NCI-H1048 (cell line): ENCODE results near the gene SLC7A14.
A peak's percentile ranks its signal among the peaks of the same experiment; 100 is the strongest.

Experiments used
- DNase-seq: peaks from one replicate; lab custom pipeline; 2025; lab: John Stamatoyannopoulos, UW

The SLC7A14 gene

DNA sequence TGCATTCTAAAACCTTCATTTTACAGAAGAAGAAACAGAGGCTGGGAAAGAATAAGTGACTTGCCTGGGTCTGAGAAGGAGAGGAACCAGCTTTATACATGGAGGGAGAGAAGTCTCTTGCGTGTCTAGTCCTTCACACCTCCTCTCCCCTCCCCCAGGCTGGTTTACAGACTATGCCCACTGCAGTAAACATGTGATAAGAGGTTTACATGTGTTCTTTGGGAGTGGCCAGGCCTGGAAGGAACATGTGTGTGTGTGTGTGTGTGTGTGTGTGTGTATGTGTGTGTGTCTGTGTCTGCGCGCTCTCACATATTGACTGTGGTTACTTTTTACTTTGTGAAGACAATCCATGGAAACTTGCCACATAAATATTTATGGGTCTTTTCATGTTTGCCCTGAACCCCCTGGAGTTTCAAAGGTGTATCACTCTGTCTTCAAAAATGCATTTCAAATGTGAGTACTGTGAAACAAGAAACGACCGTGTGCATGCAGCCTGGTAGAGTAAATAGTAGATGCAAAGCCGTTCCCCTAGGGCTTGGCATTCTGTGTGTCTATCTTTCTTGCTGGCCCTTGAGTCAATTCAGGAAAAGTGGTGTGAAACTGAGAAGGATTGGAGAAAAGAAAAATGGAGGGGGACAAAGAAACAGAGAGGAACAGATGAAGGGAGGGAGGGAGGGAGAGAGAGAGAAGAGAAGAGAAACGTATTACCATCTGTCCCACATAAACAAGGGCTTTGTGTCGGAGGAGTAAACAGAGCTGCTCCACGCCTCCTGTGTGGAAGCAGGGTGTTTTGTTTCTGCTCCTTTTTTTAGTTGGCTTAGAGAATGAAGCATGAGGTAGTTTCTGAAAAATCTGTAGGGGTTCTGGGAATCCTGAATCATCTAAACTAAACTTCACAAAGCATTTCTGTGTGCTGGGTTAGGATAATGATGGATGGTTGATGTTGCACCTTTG lies 115.5 kb downstream of the SLC7A14 start:
- no peak for DNase-seq

DNA sequence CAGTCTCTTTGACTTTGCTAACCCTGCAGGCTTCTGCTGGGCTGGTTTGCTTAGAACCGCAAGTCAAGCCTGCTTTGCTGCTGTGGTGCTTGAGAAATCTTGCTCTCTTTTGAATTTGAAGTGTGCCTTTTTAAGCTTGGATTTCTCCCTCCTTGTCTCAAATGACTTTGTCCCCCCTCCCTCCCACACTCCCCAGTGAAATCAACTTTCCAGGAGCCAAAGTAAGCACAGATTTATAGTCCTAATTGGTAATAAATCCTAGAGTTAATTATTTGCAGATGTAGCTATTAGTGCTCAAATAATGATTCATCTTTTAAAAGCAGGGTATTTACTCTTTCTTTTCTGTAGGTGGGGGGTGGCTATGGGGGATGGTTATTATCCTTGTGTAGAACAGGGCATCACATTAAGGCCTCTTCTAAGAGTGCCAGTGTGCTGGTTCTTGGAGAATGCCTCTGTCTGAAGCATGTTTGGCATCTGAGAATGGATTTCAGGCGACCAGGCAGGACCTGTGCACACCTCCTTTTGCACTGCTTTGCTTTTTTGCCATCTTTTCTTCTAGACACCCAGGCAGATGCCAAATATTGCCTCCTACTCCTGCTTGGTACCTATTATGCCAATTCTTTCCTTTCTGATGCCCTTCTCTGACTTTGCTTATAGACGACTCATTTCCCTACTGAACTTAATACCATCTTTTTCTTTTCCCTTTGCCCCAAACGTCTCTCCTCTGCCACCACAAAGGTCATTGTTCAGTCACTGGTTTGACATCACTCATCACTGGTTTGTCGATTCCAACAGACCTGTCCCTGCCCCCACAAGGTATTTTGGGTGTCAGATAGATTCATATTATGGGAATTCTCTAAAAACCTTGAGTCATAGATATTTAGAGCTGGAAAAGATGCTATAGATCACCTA lies 116.5 kb downstream of the SLC7A14 start:
- peak; percentile 11 for DNase-seq

DNA sequence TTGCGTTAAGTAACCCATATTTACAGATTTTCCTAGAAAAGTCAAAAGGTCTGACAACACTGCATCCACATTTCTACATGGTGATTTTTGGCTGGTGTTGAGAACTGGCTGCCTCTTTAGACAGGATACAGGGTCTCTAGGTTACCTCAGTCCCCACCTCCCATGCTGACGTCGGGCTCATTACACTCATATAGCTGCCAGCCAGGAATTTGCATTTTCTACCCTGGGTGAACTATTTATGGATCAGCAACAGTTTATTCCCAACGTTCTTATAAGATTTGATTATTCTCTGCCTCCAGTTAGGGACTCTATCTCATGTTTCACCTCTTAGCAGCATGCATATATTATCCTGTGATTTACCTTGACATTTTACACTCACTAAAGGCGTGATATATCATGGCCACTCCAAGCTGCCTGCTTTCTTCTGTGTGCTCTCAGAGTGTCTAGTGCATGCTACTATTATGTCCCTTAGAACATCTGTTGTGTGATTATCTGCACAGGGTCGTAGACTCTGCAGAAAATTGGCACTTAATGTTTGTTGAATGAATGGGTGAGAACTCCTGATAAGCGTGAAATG lies 118.2 kb downstream of the SLC7A14 start:
- DNase-seq, result peak; percentile 37

DNA sequence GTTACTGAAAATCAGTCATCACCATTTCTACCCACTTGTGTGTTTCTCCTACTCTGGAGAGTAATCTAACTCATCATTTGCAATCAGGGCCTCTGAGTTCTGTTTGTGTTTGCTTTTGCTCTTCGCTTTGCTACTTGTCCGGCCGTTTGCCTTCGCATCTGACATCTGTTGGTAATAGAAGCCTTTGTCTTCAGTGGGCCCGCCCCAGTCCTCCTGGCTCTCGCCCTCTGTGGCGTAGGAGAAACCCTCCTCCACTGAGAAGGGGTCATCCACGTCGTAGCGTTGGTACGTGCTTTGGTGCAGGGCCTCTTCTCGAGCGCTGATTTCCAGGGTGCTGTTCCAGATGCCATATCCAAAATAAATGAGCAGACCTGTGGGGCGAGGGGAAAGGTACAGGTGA lies 118.9 kb downstream of the SLC7A14 start:
- no peak for DNase-seq

DNA sequence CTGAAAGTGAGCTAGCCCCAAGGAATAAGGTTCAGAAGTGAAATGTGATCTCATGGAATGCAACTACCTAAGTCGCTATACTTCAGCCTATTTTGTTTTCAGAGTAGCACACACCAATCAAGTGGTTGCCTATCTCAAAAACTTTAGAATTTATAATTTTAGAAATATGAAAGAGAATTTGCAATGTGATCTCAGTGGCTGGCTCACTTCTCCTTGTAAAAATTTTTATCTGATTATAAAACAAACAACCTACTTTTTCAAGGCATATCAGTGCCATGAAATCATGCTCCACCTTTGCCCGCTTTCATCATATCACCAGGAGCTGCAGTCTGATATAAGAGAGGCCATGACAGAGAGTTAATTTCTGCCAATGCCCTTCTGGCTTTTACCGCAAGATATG lies 119.9 kb downstream of the SLC7A14 start:
- no peak for DNase-seq

DNA sequence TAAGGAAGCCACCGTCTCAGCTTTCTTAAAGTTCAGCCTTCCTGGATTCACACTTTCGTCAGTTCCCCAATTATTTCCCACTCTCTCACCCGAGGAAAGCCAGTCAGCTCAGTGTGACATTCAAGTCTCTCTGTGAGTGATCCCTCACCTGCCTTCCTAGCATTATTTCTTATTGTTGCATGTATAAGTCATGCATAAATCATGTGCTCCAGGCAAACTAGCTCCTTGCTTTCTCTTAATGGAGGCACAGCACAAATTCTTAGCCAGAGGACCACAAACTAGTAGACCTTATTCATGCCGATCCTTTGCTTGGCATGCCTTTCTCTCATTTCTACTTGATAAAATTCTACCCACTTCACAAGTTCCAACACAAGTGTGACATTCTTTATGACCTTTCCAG lies 122.9 kb downstream of the SLC7A14 start:
- no peak for DNase-seq

DNA sequence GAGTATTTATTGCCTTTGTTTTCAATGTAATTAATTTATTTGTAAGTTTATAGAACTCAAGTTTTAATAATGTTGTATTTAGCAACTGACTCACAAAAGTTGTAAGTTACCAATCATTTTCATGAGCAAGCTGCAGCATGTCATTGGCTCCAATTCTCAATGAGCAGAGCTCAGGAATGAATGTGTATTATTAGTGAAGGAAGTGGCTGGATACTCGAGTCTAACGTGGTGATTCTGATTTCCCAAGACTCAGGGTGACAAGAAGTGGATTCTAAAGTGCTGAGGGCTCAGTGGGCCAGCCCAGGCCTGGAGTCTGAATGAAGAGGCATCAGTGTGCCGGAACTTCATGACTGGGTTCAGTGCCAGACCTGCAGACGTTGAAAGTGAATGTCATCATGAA lies 127.6 kb downstream of the SLC7A14 start:
- no peak for DNase-seq

DNA sequence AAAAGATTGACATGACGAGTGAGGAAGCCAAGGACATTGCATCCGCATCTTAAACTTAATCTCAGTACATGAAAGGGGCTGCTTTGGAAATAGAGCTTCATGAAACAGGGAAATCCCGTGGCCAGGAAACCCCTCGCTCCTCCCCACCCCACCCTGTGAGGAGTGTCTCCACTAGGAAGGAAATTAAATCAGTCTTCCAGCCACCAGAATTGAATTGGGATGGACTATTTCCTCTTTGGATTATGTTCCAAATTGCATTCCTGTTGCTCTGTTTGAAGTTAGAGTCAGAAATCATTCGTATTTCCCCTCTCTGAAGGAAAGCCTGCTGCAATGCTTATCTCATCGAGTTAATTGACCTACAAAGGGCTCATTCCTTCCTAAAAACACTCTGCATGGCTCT lies 131.4 kb downstream of the SLC7A14 start:
- no peak for DNase-seq

DNA sequence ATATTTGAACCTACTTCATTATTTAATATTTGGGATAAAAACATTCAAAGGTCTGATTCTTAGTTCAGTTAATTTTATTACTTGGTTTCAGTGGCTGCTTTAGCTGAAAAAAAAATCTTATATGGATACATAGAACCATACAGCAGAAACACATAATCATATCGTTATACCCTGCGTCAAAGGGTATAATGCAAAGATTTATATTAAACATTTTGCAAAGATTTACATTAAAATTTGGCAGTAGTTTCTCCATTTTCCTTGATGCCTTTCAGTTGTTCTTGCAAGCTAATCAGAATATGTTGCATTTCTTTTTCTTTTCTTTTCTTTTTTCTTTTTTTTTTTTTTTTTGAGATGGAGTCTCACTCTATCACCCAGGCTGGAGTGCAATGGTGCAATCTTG lies 135.8 kb downstream of the SLC7A14 start:
- no peak for DNase-seq

DNA sequence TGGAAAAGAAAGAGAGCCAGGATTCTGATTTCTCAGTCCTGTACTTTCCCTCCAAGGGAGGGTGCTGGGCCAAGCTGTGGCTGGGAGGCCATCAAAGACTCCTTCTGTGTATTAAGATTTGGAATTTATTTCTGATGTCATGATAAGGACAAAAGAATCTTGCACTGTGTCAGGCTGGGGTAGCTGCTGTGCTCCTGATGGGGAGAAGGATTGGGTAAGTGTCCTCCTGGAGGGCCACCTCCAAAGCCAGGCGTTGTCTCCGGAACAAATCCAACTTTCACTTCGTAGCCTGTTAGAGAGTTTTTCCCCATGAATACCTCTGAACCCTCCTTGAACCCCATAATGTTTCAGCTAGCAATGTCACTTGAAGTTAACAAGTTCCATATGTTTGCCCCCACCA lies 137.3 kb downstream of the SLC7A14 start:
- DNase-seq, result no peak

DNA sequence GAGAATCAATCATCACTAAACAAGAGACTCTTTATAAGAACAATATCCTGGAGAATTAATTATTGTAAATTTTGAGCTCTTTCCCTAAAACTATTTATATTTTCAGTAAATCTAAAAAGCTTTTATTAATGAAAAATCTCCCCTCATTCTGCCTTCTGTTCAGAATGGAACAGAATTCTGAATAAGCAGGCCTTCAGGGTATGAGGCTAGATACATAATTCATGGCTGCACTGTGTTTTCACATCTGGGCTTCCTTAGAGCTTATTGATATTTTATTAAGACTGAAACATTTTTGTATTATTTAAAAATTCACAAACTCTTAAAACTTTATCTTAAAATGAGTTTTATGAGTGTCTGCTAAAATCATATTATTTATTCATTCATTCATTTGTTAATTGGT lies 142.4 kb downstream of the SLC7A14 start:
- DNase-seq, result no peak

DNA sequence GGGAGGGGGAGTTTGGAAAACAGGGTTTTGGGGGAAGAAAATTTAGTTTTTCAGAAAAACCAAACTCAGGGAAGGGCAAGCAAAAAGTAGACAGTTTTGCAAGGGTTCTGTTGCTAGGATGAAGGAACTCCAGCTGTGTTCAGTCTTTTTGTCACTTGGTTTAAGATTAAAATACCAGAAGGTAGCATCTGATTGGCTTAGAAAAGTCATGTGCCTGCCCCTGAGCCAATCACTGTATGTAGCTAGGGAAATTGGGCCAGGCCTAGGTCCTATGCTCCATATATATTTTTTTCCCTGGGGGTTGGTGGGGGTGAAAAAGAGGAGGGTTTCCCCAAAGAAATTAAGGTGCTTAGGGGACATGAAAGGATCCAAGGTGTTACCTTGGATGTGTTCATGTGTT lies 142.9 kb downstream of the SLC7A14 start:
- no peak for DNase-seq

DNA sequence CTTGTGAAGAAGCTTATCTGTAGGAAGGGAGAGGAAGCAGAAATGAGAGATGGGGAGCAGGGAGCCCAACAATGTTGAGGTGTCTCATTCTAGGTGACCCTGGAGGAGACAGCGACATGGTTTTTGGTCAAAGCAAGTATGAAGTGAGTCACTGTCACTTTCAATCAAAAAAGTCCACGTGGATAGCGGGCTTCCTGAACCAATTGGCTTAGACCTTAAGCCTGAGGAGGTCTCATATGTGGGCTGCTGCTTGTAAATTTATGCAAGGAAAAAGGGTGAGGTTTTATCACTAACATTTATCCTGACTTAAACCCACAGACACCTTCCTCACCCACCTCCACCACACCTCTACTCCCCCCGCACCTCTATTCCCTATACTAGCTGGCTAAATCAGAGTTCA lies 144.5 kb downstream of the SLC7A14 start:
- DNase-seq, result no peak

DNA sequence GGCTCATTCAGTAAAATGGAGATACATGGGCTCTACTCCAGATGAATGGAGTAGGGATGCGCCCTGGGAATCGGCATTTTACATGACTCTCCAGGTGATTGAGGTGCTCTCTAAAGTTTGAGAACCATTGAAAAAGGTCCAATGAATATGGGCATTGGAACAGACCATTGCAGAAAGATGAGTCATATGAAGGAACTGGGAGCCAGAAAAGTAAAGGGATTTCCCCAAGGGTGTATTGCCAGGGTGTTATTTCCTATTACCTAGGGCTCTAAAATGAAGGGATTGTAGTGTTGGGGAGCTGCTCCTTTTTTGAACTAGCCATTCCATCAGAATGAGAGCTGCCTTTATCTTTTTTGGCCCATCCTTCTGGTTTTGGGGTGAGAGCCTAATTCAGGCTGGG lies 145.5 kb downstream of the SLC7A14 start:
- no peak for DNase-seq

DNA sequence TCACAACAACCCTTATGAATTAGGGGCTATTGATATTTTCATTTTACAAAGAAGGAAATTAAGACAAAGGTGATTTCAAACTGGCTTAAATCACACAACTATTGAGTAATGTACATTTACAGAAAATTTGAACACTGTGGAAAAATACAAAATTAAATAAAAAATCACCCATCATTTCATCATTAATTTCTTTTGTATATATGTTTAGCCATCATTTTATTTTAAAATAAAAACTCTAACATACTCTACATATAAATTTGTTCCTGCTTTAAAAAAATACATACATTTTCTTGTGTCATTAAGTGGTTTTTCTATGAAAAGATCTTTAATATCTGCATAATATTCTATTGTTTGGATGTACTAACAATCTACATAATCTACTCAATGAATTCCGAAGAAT lies 147.0 kb downstream of the SLC7A14 start:
- no peak for DNase-seq

DNA sequence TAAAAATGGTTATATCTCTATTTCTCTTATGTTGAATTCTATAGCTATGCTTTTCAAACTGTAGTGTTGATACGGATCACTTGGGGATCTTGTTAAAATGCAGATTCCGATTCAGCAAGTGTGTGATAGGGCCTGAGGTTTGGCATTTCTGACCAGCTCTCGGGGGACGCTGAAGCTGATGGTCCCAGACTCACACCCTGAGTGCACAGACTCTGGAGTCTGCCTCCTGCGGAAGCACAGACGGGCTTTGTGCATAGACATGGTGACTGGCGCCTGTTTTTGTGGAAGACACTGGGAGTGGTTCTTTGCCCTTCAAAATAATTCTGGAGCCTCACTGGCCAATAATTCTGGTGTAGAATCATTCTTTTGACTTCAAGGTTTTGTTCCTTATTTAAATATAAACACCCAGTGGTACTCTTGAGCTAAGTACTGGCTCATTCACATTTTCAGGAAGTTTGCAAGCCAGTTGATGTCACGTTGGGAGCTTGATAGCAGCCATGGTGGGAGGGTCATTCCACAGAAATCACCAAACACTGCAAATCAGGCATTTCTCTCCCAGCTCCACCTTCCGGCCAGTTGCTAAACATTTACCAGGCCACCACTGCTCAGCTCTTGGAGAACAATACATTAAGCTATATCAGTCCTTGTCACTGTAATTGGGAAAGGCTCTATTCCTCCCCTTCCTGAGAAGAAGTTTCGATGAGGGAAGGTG lies 148.0 kb downstream of the SLC7A14 start:
- no peak for DNase-seq

DNA sequence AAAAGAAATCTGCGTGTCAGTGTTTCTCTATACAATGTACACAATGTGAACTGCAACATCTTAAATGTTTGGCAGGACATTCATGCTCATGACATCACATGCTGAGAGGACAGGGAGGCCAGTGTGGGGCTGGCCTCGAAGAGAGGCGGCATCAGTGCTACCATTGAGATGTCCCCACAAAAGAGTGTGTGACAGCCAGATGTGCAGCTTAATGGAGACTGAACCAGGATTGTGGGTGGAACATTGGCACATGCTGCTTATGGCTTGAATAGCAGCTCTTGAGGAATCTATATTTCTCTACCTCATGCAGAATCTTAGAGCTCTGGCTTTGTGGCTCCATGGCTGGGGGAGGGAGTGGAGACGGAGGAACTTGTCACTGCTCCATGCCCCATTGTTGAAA lies 148.7 kb downstream of the SLC7A14 start:
- DNase-seq, result no peak

DNA sequence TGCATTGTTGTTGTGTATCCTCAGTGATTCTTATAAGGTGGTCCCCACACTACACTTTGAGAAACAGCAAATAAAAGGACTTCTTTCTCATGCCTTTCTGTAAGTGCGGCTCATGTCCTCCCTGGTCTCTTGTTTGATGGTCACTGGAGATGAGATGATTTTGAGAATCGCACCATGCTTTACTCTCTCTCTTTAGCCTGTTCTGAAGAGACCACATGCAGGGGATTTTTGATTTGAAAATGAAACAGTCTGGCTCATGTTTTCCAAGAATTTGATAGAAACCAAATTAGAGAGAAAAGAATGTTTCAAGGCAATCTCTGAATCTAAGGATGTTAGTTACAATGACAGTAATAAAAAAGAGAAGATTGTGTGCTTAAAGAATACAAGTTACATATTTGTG lies 149.2 kb downstream of the SLC7A14 start:
- no peak for DNase-seq

DNA sequence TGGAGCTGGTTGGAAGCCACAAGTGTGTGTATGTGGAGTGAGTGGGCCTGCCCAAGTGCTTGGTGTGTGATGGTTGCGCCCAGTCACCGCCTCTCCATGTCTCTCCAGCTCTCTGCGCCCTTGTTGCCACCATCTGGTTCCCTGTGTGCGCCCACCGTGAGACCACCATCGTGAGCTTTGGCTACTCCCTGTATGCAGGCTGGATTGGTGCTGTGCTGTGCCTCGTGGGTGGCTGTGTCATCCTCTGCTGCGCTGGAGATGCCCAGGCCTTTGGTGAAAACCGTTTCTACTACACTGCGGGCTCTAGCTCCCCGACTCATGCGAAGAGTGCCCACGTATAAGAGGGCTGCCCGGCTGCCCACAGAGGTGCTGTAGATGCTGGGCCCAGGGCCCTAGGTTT lies 153.5 kb downstream of the SLC7A14 start:
- DNase-seq, result no peak

DNA sequence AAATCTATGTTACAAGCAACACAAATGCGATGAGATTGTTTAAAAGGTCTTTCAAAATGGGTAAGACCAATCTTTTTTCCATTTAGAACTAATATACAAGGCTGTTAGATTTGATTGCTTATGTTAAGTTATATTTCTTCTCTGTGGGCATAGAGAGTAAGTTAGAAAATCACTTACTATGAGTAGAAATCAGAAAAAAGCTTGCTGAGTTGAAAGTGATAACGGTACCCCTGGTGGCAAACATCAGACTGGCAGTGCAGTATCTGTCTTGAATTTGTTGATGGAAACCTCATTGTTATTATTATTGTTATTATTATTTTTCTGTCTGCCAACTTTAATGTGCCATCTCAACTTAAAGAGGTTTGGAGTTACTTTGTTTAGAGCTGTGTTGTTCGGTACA lies 154.8 kb downstream of the SLC7A14 start:
- DNase-seq, result no peak

DNA sequence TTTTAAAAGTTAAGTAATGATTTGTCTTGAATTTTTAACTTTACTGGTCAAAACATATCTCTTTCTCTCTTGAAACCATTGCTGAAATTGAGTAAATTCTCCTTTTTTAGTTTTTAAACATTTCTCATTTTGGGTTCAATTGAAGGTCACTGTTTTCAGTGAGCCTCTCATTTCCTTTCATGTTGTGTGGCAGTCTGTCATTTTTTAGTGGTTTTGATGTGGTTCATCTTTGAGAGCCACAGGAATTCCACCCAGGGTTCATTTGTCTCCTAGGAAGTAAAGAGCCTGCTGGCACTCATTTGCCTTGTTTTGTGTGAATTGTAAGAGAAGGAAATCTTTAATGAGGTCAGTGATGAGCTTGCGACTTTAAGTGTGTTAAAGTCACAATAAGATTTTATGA lies 156.8 kb downstream of the SLC7A14 start:
- DNase-seq, result no peak

DNA sequence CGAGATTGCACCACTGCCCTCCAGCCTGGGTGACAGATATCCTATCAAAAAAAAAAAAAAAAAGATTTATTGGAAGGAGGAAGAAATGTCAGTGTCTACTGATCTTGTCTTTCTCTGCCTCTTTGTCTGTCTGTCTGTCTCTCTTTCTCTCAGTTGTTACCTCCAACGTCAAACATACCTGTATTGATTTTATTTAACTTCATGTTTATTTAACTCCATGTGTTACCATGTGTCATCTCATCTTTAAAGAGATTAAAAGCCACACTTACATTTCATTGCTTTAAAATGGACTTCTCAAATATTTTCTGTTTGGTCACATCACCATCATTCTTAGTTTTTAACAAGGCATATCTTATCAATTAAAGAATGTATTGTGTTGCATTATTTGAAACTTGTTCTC lies 157.8 kb downstream of the SLC7A14 start:
- DNase-seq, result no peak
